Esophagus muscularis mucosa (tissue), 4 donors: ENCODE measurements around the gene ADAMTS9. TPM values are rescaled to one million over a fixed set of nuclear protein-coding genes. Genes with fewer than 3 reads are reported as not detected.

Experiments used
- DNase-seq: peaks from one replicate; pipeline ENCODE4 v3.0.0-alpha.2; 2017; ENCODE audit errors: extremely low spot score
- H3K27ac ChIP-seq, 4 donors: fragments of 200-600 bp; sonication (generic); replicated peaks in 1 of 4; 1 replicate in 3 of 4; 2 replicates in 1 of 4; pipeline ENCODE4 v1.5.1; 2016 to 2019; ENCODE audit warnings: mild to moderate bottlenecking in 1 of 4
- H3K27me3 ChIP-seq, 4 donors: fragments of 200-600 bp; sonication (generic); one replicate each; pipeline versions ENCODE4 v1.5.1 to v1.6.0; 2016 to 2019
- H3K36me3 ChIP-seq, 4 donors: fragments of 200-600 bp; sonication (generic); one replicate each; pipeline ENCODE4 v1.5.1; 2016 to 2019
- H3K4me1 ChIP-seq, 4 donors: fragments of 200-600 bp; sonication (generic); one replicate each; pipeline ENCODE4 v1.5.1; 2016 to 2019
- H3K4me3 ChIP-seq, 4 donors: fragments of 200-600 bp; sonication (generic); 1 replicate in 2 of 4; 2 replicates in 2 of 4; pipeline ENCODE4 v1.5.1; 2016 to 2019; ENCODE audit warnings: mild to moderate bottlenecking in 4 of 4, moderate library complexity in 1 of 4
- H3K9me3 ChIP-seq, 4 donors: fragments of 200-600 bp; sonication (generic); 1 replicate in 3 of 4; 2 replicates in 1 of 4; pipeline ENCODE4 v1.5.1; 2016 to 2019
- CTCF ChIP-seq, 3 experiments: fragments of 200-600 bp in 2 of 3; fragments of 450-650 bp in 1 of 3; sonication (generic) in 2 of 3; IDR thresholded peaks; one replicate each; pipeline ENCODE4 v1.5.1; 2017 to 2019; ENCODE audit warnings: antibody characterized with exemption in 3 of 3, mild to moderate bottlenecking in 2 of 3, moderate library complexity in 1 of 3
- EP300 ChIP-seq: sonication (generic); formaldehyde crosslinking; IDR thresholded peaks from one replicate; pipeline ENCODE4 v1.6.1; 2017; ENCODE audit warnings: antibody characterized with exemption
- POLR2A ChIP-seq: fragments of 450-650 bp; IDR thresholded peaks from one replicate; pipeline ENCODE4 v1.6.1; 2017; ENCODE audit warnings: antibody characterized with exemption, moderate library complexity, mild to moderate bottlenecking, low read depth
- POLR2AphosphoS5 ChIP-seq, 2 donors: sonication (generic); formaldehyde crosslinking; IDR thresholded peaks; one replicate each; pipeline ENCODE4 v1.6.1; 2017; ENCODE audit warnings: antibody characterized with exemption in 2 of 2
- WGBS: methylation state at CpG from one replicate; pipeline ENCODE4 v1.1.5; 2018; 5-methylcytosine and 5-hydroxymethylcytosine counted together
- intact Hi-C: fragments of 100-400 bp; cut with DNase I; formaldehyde crosslinking; loops from one replicate; pipeline ENCODE4 v1.15.1; 2023
- total RNA-seq, 4 donors: library from RNA; depleted of rRNA; stranded (reverse); fragments of >200 nt; gene quantifications; one replicate each; pipeline versions ENCODE4 v1.1.0 to v1.2.1, GENCODE V29; 2016

The ADAMTS9 gene
- total RNA-seq, 4 donors from 2014 or later = 45.3 to 142 (median 56.6) TPM

GRCh38 chr3:64484289-64484992 lies 203.4 kb downstream of the ADAMTS9 start:
- Histone ChIP-seq H3K36me3 (no peaks in the 10 kb centered on the region), H3K4me3 (no peak overlapping the region), H3K27me3 (no peaks in the 10 kb centered on the region), H3K9me3 (no peaks in the 10 kb centered on the region), H3K27ac (no peak overlapping the region), H3K4me1 (peaks cover 4 to 18% (median 12%) of the 10 kb centered on the region in 4 donors)
- DNase-seq = peak; percentile 93
- TF ChIP-seq POLR2AphosphoS5 (IDR thresholded peaks at IDR 0.05) (peak in 1 of 2 donors; percentile 27), POLR2A (no peak), CTCF (IDR thresholded peaks at IDR 0.05) (peak; percentile 85 to 95 (median 88))
- intact Hi-C loops = loop anchor here (1.0 to 10.0 kb wide), 3 partner anchors 190 to 454 kb away; no protein-coding TSS in a partner anchor
- WGBS = 26% methylated on average over 4 of the region's 4 CpGs

GRCh38 chr3:64483467-64483866 lies 204.3 kb downstream of the ADAMTS9 start:
- Histone ChIP-seq H3K27me3 (no peaks in the 10 kb centered on the region), H3K4me3 (no peak overlapping the region), H3K27ac (no peak overlapping the region), H3K36me3 (no peaks in the 10 kb centered on the region), H3K4me1 (peaks cover 0 to 9% (median 3%) of the 10 kb centered on the region in 4 donors), H3K9me3 (no peaks in the 10 kb centered on the region)
- intact Hi-C loops = loop anchor here (10.0 kb wide), 2 partner anchors 189 to 299 kb away; no protein-coding TSS in a partner anchor
- no peak for DNase-seq
- TF ChIP-seq POLR2A (no peak), CTCF (IDR thresholded peaks at IDR 0.05) (no peak), EP300 (no peak), POLR2AphosphoS5 (IDR thresholded peaks at IDR 0.05) (no peak)
- WGBS = 91% methylated on average over 2 of the region's 2 CpGs

GRCh38 chr3:64475037-64475436 lies 212.8 kb downstream of the ADAMTS9 start:
- H3K9me3 ChIP-seq = no peaks in the 10 kb centered on the region
- no peaks in the 10 kb centered on the region for H3K4me1 ChIP-seq
- TF ChIP-seq POLR2A = no peak
- no peak for TF ChIP-seq POLR2AphosphoS5 (IDR thresholded peaks at IDR 0.05)
- no peak for TF ChIP-seq EP300
- TF ChIP-seq CTCF (IDR thresholded peaks at IDR 0.05) = no peak
- no peaks in the 10 kb centered on the region for H3K36me3 ChIP-seq
- H3K27ac ChIP-seq = no peak overlapping the region
- DNase-seq = no peak
- H3K27me3 ChIP-seq = no peaks in the 10 kb centered on the region
- 100% methylated on average over 1 of the region's 1 CpG for WGBS
- intact Hi-C loops = no loop called here
- H3K4me3 ChIP-seq = no peak overlapping the region

GRCh38 chr3:64473466-64473865 lies 214.3 kb downstream of the ADAMTS9 start:
- Histone ChIP-seq H3K4me1 (no peaks in the 10 kb centered on the region), H3K36me3 (no peaks in the 10 kb centered on the region), H3K4me3 (no peak overlapping the region), H3K27ac (no peak overlapping the region), H3K27me3 (no peaks in the 10 kb centered on the region), H3K9me3 (no peaks in the 10 kb centered on the region)
- TF ChIP-seq POLR2A = no peak
- no peak for TF ChIP-seq CTCF (IDR thresholded peaks at IDR 0.05)
- no peak for TF ChIP-seq POLR2AphosphoS5 (IDR thresholded peaks at IDR 0.05)
- no peak for TF ChIP-seq EP300
- DNase-seq = no peak
- intact Hi-C loops = no loop called here
- WGBS = 74% methylated on average over 1 of the region's 1 CpG
